Measurements from ENCODE around the gene ICOSLG.
"Not testable (repeated sequence)": the region's sequence is repeated elsewhere in the genome, so short reads cannot be mapped to it uniquely, and the experiment has no call there.

Gene ICOSLG

DNA sequence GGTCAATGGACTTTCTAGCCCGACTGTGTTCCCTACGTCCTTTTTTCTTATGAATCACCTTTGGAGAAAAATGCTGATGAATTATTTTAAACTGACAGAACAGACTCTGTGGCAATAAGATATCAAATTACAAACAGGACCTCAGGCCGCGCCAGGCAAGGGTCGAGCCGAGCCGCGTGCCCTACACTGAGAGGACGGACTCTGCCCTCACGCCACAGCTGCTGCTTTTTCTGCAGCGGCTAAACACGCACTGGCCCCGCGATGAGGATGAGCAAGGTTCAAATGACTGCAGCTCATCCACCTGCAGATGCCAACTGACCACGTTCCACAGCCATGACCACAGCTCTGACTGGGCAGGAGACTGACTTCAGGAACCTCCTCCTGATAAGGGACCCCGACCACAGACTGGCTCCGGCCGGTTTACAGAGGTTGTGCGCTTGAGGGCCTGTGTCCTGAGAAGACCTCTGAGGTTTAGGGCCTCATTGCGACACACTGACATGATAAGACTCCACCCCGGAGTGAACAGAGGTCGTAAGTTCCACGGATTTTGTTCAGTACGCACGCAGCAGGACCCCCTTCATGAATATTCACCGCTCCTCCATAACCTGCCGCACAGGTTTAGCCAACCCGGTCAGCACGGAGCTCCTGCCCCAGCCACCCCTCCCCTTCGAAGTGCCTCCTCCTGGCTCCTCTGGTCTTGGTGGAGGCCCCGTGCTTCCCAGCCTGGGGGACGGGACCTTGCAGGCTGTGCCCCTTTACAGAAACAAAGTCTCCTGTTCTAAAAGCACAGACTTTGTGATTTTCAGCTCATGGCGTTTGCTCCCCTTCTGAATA is 8.7 kb upstream of the ICOSLG start:
- H3K4me1 ChIP-seq (ENCODE audit: control insufficient read depth, insufficient read depth, low read length); H3K27ac ChIP-seq (ENCODE audit: low read depth, low read length); H3K27me3 ChIP-seq (ENCODE audit: control insufficient read depth, insufficient read depth, low read length); H3K9me3 ChIP-seq (ENCODE audit: control insufficient read depth, insufficient read depth, low read depth, low read length); H3K36me3 ChIP-seq (ENCODE audit: control insufficient read depth, insufficient read depth, low read length); H3K4me3 ChIP-seq (ENCODE audit: low read depth, low read length); H3K9ac ChIP-seq (ENCODE audit: low read length): not testable (repeated sequence)

DNA sequence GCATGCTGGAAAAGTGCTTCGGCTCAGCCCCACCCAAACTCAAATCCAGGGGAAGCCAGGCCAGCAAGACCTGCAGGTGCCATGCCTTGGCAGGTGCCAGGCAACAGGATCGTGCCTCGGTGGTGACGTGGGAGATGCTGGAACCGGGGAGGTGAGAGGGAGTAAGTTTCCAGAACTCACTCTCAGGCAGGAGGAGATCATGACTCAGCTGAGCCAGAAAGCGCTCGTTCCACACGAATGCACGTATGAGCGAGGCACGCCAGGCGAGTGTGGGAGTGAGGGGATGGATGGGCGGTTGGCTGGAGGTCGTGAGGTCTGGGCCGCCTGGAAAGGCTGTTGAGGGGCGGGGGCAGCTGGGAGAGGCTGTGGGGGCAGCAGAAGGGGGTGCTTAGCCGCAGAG is 7.2 kb upstream of the ICOSLG start:
- H3K9me3 ChIP-seq (ENCODE audit: control insufficient read depth, insufficient read depth, low read depth, low read length); H3K27ac ChIP-seq (ENCODE audit: low read depth, low read length); H3K27me3 ChIP-seq (ENCODE audit: control insufficient read depth, insufficient read depth, low read length); H3K4me3 ChIP-seq (ENCODE audit: low read depth, low read length); H3K4me1 ChIP-seq (ENCODE audit: control insufficient read depth, insufficient read depth, low read length); H3K36me3 ChIP-seq (ENCODE audit: control insufficient read depth, insufficient read depth, low read length); H3K9ac ChIP-seq (ENCODE audit: low read length): not testable (repeated sequence)

DNA sequence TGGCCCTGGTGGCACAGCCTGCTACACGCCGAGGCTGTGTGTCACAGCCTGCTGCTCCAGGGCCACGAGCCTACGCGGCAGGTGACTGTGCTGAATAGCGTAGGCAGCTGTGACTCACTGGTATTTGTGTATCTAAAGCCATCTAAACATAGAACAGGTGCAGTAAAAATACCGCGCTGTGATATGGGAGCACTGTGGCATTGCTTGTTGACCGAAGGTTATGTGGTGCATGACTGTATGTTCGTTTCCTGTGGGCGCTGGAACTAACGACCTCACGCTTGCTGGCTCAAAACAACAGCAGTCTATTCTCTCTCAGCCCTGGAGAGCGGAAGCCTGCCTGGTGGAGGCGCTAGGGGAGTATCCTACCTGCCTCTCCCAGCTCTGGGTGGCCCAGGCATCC is 3.2 kb upstream of the ICOSLG start:
- H3K36me3 ChIP-seq (ENCODE audit: control insufficient read depth, insufficient read depth, low read length); H3K4me3 ChIP-seq (ENCODE audit: low read depth, low read length); H3K27ac ChIP-seq (ENCODE audit: low read depth, low read length); H3K4me1 ChIP-seq (ENCODE audit: control insufficient read depth, insufficient read depth, low read length); H3K27me3 ChIP-seq (ENCODE audit: control insufficient read depth, insufficient read depth, low read length); H3K9me3 ChIP-seq (ENCODE audit: control insufficient read depth, insufficient read depth, low read depth, low read length); H3K9ac ChIP-seq (ENCODE audit: low read length): not testable (repeated sequence)

DNA sequence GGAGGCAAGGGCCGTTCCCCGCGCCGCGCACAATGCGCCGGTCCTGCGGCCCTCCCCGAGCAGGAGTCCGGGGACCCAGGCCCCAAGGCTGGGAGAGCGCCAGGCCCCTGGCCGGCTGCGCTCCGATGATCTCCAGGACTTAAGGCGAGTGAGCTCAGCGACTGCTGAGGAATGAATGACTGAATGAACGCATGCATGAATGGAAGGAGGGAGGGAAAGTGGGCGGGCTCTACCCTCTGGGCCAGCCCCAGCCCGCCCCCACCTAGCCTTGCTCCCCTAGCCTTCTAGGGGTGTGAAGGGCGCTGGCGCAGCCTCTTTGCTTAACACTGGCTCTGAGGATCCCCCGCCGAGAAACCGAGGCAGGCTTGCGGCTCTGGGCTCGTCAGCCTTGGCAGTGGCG is 538 bp upstream of the ICOSLG start:
- not testable (repeated sequence) for H3K27me3 ChIP-seq (ENCODE audit: control insufficient read depth, insufficient read depth, low read length); H3K9me3 ChIP-seq (ENCODE audit: control insufficient read depth, insufficient read depth, low read depth, low read length); H3K9ac ChIP-seq (ENCODE audit: low read length); H3K4me1 ChIP-seq (ENCODE audit: control insufficient read depth, insufficient read depth, low read length); H3K4me3 ChIP-seq (ENCODE audit: low read depth, low read length); H3K27ac ChIP-seq (ENCODE audit: low read depth, low read length); H3K36me3 ChIP-seq (ENCODE audit: control insufficient read depth, insufficient read depth, low read length)

DNA sequence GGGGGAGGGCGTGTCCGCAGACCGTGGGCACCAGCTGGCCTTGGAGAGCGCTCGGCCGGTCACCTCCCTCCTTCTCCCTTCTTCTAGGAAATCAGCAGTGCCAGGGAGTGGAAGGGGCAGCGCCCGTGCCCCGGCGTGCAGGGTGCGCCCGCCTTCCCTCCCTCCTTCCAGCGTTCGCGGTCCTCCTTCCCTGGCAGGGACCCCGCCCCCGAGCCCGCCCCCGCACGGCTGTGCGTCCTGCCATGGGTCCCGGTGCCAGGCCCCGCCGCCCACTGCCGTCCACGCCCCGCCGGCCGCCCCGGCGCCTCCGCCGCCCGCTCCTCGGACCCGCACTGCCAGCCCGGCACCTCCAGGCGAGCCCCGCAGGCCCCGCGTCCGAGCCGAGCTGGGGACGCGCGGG is 390 bp downstream of the ICOSLG start:
- H3K9ac ChIP-seq (ENCODE audit: low read length); H3K27me3 ChIP-seq (ENCODE audit: control insufficient read depth, insufficient read depth, low read length); H3K4me1 ChIP-seq (ENCODE audit: control insufficient read depth, insufficient read depth, low read length); H3K4me3 ChIP-seq (ENCODE audit: low read depth, low read length); H3K36me3 ChIP-seq (ENCODE audit: control insufficient read depth, insufficient read depth, low read length); H3K9me3 ChIP-seq (ENCODE audit: control insufficient read depth, insufficient read depth, low read depth, low read length); H3K27ac ChIP-seq (ENCODE audit: low read depth, low read length): not testable (repeated sequence)

DNA sequence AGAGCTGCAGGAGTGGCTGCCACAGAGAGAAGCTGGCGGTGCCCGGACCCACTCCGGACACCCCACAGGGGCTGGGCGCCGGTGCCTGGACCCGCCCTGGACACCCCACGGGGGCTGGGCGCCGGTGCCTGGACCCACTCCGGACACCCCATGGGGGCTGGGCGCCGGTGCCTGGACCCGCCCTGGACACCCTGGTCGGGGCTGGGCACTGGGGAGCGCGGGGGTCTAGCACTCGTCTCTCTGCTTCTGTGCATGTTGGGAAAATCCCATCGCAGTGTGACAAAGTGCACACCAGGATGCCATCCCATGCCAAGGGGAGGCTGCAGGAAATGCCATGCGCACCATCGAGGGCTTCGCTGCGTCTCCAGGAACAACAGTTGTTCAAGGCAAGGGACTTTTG is 11.2 kb downstream of the ICOSLG start:
- H3K9ac ChIP-seq (ENCODE audit: low read length); H3K27me3 ChIP-seq (ENCODE audit: control insufficient read depth, insufficient read depth, low read length); H3K4me1 ChIP-seq (ENCODE audit: control insufficient read depth, insufficient read depth, low read length); H3K4me3 ChIP-seq (ENCODE audit: low read depth, low read length); H3K9me3 ChIP-seq (ENCODE audit: control insufficient read depth, insufficient read depth, low read depth, low read length); H3K36me3 ChIP-seq (ENCODE audit: control insufficient read depth, insufficient read depth, low read length); H3K27ac ChIP-seq (ENCODE audit: low read depth, low read length): not testable (repeated sequence)

DNA sequence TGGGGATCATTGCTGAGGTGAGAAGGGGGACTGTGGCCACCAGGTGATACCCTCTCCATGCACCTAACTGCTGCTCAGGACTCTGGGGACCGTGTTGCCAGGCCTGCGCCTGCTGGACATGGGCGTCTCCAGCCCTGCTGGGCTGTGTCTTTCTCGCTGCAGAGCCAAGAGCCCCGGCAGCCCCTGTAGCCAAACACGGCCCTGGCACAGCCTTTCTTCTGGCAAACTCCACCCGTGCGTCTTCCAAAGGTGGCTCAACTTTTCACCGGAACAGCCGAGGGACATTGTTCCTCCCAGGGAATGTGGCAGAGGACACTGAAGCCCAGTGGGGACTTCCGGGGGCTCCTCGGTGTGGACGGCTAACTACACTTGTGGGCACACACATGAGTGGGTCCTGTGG is 12.6 kb downstream of the ICOSLG start:
- H3K27ac ChIP-seq (ENCODE audit: low read depth, low read length); H3K36me3 ChIP-seq (ENCODE audit: control insufficient read depth, insufficient read depth, low read length); H3K4me3 ChIP-seq (ENCODE audit: low read depth, low read length); H3K27me3 ChIP-seq (ENCODE audit: control insufficient read depth, insufficient read depth, low read length); H3K4me1 ChIP-seq (ENCODE audit: control insufficient read depth, insufficient read depth, low read length); H3K9ac ChIP-seq (ENCODE audit: low read length); H3K9me3 ChIP-seq (ENCODE audit: control insufficient read depth, insufficient read depth, low read depth, low read length): not testable (repeated sequence)

DNA sequence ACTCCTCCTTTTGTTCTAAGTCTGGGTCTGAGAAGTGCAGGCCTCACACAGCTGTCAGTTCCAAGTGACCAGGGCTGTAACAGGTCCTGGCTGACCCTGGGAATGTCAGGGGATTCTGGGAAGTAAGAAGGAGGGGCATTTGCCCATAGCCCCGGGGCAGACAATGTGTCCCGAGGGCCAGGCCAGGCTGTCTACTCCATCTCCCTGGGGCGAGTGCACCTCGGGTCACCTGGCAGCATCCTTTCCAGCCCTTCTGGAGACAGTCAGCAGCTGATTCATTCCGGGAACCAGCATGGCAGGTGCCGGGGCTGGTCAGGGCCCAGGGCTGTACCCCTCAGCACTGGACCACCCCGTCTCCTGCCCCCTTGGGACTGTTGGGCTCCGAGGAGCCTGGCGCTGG is 13.1 kb downstream of the ICOSLG start:
- not testable (repeated sequence) for H3K9me3 ChIP-seq (ENCODE audit: control insufficient read depth, insufficient read depth, low read depth, low read length); H3K9ac ChIP-seq (ENCODE audit: low read length); H3K4me3 ChIP-seq (ENCODE audit: low read depth, low read length); H3K4me1 ChIP-seq (ENCODE audit: control insufficient read depth, insufficient read depth, low read length); H3K27ac ChIP-seq (ENCODE audit: low read depth, low read length); H3K27me3 ChIP-seq (ENCODE audit: control insufficient read depth, insufficient read depth, low read length); H3K36me3 ChIP-seq (ENCODE audit: control insufficient read depth, insufficient read depth, low read length)

DNA sequence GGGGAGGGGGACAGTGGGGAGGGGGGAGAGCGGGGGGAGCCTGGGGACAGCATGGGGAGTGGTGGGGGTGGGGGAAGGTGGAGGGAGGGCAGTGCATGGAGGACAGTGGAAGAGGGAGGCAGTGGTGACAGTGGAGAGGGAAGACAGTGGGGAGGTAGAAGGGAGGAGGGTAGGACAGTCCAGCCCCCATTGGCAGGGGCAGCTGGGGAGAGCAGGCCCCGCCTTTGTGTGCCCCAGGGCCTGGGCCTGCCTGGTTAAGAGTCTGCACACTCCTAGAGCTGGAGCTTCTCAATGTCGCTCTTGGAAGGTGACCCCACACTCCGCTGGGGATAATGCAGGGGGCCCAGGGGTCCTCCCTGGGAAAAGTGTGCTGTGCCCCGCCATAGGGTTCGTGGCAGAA is 15.1 kb downstream of the ICOSLG start:
- not testable (repeated sequence) for H3K27ac ChIP-seq (ENCODE audit: low read depth, low read length); H3K4me1 ChIP-seq (ENCODE audit: control insufficient read depth, insufficient read depth, low read length); H3K27me3 ChIP-seq (ENCODE audit: control insufficient read depth, insufficient read depth, low read length); H3K4me3 ChIP-seq (ENCODE audit: low read depth, low read length); H3K9me3 ChIP-seq (ENCODE audit: control insufficient read depth, insufficient read depth, low read depth, low read length); H3K36me3 ChIP-seq (ENCODE audit: control insufficient read depth, insufficient read depth, low read length); H3K9ac ChIP-seq (ENCODE audit: low read length)

DNA sequence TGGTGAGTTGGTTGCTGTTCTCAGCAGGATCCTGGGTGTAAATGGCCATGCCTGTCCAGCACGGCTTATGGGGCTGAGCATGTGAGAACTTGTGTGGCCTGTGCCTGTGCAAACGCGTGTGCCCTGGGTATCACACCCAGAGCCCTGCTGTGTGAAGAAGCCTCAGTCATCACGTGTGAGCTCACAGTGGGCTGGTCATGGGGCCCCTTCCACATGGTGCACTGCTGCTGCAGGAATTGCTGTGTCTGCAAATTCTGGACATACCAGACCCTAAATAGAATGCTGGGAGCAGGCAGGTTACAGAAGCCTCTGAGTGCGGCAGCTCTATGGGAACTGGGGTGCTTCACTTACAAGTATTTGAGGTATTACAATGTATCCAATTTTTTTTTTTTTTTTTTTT is 17.4 kb downstream of the ICOSLG start:
- not testable (repeated sequence) for H3K27me3 ChIP-seq (ENCODE audit: control insufficient read depth, insufficient read depth, low read length); H3K9ac ChIP-seq (ENCODE audit: low read length); H3K27ac ChIP-seq (ENCODE audit: low read depth, low read length); H3K36me3 ChIP-seq (ENCODE audit: control insufficient read depth, insufficient read depth, low read length); H3K4me3 ChIP-seq (ENCODE audit: low read depth, low read length); H3K9me3 ChIP-seq (ENCODE audit: control insufficient read depth, insufficient read depth, low read depth, low read length); H3K4me1 ChIP-seq (ENCODE audit: control insufficient read depth, insufficient read depth, low read length)

DNA sequence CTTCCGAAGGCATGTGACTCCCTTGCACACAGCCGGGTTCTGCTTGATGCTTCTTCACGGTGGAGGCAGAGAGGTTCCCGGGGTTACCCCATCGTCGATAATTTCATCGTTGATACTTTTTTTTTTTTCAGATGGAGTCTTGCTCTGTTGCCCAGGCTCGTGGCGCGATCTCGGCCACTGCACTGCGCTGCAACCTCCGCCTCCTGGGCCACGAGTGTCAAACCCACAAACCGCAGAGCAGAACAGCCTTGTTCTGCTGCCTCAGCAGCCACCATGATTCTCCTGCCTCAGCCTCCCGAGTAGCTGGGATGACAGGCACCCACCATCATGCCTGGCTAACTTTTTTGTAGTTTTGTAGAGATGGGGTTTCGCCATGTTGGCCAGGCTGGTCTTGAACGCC is 20.1 kb downstream of the ICOSLG start:
- H3K9ac ChIP-seq (ENCODE audit: low read length); H3K27me3 ChIP-seq (ENCODE audit: control insufficient read depth, insufficient read depth, low read length); H3K9me3 ChIP-seq (ENCODE audit: control insufficient read depth, insufficient read depth, low read depth, low read length); H3K36me3 ChIP-seq (ENCODE audit: control insufficient read depth, insufficient read depth, low read length); H3K4me3 ChIP-seq (ENCODE audit: low read depth, low read length); H3K27ac ChIP-seq (ENCODE audit: low read depth, low read length); H3K4me1 ChIP-seq (ENCODE audit: control insufficient read depth, insufficient read depth, low read length): not testable (repeated sequence)

DNA sequence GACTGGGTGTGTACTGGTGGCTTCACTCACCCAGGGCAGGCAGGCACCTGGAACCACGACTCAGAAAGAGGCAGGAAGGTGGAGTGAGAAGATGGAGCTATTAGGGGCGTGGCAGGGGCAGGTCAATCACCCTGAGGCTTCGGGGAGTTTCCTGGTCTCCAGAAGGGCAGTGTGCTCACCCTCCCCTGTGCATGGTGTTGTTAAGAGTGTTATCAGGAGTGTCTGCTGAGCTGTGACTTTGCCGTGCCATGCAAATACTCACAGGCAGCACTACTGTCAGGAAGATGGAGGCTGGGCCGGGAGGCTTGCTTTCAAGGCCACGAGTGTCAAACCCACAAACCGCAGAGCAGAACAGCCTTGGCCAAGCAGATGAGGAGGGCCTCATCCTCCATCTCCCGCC is 22.3 kb downstream of the ICOSLG start:
- not testable (repeated sequence) for H3K9ac ChIP-seq (ENCODE audit: low read length); H3K36me3 ChIP-seq (ENCODE audit: control insufficient read depth, insufficient read depth, low read length); H3K4me1 ChIP-seq (ENCODE audit: control insufficient read depth, insufficient read depth, low read length); H3K4me3 ChIP-seq (ENCODE audit: low read depth, low read length); H3K27me3 ChIP-seq (ENCODE audit: control insufficient read depth, insufficient read depth, low read length); H3K27ac ChIP-seq (ENCODE audit: low read depth, low read length); H3K9me3 ChIP-seq (ENCODE audit: control insufficient read depth, insufficient read depth, low read depth, low read length)
